Stimulated activated CD4-positive, alpha-beta T cell treated with anti-CD3 and anti-CD28 coated beads, Interleukin-4, amount 100 ng/mL, for 24 hours (primary cell): ENCODE data around the gene NR2F2.

Experiments
- DNase-seq: peaks from one replicate; pipeline ENCODE4 v3.0.0-alpha.2; 2020

NR2F2 gene

DNA sequence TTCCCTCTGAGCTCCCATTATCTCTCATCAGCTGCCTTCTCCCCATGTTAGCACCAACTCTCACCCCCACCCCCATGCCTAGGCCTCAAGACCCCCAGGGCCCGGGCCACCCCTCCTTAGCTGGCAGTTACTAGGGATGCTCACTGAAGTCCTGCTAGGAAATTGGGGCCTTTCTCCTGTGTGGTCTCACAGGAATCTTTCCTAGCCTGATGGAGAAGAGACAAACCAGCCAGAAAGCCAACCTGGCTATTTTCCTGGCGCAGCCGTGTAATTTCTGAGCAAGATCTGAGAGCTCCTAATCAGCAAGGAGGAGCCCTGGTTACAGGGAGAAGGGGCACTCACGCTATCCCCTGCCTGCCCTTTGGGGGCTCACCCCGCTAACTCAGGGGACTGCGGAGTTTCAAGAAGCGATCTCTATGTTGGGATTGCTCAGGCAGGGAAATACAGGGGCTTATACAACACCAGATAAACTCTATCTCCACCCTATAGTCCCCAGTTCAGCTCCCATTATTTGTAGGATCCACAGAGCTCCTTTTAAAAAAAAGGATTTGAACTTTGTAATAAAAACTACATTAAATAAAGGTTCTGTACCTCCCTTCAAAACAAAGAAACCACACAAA, 25.2 kb downstream of the NR2F2 start:
- no peak for DNase-seq

GRCh38 chr15:96356494-96357455, 26.3 kb downstream of the NR2F2 start:
- peak; percentile 62 for DNase-seq

- DNase-seq, result no peak
Measured at GRCh38 chr15:96358001-96358801, 27.7 kb downstream of the NR2F2 start.

DNA sequence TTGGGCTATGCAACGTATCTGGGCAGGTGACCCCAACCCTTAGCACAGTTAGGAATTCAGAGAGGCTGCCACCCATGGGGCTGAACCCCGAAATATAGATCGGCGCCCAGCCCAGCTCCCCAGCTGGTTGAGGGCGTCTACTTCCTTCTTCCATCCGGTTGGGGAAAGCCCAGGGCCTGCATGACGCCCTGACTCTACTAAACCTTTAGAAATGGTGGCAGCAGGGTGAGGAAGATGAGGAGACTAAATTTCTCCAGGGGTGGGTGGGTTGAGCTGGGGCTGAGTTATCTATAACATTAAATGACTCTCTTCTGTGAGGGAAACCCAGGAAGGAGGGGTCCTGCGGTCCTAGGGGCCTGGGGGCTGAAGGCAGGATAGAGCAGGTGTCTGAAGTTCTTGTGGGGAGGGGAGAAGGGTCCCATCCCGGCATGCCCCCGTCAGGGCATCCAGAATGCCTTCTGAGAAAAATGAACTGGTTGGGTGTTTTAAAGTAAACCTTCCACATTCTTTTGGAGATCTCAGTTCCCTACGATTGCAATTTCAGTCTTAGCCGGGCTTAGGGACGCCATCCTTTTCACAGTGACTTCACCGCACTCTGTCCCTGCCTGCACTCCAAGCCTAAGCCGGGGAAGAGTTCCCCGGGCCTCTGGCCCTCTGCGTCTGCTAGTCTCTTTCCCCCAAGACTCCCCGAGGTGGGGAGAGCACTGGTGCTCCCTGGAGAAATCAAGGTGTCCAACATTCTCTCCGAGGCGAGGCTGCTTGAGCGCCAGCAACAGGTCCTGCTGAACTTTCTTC, 28.5 kb downstream of the NR2F2 start:
- no peak for DNase-seq

DNA sequence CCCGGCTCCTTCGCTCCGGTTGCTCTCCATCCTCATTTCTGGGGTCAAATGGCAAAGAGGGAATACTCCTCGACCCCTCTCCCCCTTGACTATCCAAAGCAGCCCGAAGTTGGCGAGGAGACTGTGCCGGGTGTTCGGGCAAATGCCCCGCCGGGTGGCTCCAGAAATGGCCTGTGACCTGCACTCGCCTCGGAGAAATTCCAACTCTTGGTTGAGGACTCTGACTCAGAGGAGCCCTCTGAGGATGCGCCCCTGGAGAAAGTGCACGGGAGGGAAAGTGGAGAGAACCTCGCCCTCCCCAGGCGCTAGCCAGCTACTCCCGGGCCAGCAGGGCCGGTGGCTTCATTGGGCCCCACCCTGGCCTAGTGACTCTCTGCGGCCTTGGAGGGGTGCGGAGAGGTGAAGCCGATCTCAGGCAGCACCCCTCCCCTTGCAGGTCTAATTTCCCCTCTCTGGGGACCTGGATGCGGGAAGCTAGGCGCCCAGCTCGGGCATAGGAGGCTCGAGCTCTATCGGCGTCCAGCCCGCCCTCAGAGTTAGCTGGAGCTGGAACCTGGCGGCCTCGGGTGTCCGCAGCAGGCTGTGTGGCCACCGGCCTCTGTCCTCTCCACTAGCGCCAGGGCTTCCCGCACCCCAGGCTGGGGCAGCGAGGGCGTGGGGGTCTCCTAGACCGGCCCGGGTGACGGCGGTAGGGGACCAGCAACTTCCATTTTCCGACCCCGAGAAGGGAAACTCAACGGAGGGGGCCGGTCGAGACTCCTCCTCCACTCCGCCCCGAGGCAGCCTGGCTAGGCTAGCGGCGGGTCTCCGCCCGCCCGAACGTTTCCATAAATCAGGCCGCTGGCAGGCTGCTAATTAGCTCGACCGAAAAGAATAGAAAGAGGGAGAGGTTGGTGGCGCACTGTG, 29.4 kb downstream of the NR2F2 start:
- DNase-seq, result no peak

- DNase-seq, result no peak
Measured at GRCh38 chr15:96360581-96361308, 30.2 kb downstream of the NR2F2 start.

GRCh38 chr15:96361309-96362010, 31.0 kb downstream of the NR2F2 start:
- DNase-seq, result no peak

DNA sequence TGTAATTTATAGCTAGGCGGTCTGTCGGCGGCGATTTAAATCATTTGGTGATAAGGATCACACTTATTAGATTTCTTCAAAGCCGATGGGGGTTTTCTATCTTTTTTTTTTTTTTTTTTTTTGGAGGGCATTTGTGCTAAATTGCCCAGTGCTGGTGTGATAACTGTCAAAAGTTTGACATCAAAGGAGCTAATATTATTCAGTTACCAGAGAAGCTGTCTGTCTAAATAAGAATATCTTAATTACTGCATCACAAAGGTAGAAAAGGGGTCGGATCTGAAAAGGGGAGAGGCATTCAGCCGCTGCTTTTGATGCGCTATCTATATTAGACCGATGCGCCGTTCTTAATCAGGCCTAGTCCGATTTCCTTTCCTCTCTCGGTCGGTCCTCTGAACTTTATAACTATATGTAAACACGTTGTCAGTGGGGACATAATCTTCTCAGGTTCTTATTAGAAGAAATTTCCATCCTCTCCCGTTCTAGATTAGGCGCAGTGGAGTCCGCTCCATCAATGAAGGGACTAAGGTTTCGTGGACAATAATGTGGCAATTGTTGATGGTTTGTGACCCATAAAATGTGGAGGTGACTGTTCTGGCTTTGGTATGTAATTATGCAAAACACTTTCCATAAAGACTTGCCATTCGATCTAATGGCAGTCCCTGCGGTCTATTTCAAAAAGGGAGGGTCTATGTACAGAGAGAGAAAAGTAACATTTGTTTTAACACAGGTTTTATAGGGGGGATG, 31.7 kb downstream of the NR2F2 start:
- no peak for DNase-seq

GRCh38 chr15:96362755-96363651, 32.5 kb downstream of the NR2F2 start:
- no peak for DNase-seq

GRCh38 chr15:96363707-96364106, 33.2 kb downstream of the NR2F2 start:
- no peak for DNase-seq

DNA sequence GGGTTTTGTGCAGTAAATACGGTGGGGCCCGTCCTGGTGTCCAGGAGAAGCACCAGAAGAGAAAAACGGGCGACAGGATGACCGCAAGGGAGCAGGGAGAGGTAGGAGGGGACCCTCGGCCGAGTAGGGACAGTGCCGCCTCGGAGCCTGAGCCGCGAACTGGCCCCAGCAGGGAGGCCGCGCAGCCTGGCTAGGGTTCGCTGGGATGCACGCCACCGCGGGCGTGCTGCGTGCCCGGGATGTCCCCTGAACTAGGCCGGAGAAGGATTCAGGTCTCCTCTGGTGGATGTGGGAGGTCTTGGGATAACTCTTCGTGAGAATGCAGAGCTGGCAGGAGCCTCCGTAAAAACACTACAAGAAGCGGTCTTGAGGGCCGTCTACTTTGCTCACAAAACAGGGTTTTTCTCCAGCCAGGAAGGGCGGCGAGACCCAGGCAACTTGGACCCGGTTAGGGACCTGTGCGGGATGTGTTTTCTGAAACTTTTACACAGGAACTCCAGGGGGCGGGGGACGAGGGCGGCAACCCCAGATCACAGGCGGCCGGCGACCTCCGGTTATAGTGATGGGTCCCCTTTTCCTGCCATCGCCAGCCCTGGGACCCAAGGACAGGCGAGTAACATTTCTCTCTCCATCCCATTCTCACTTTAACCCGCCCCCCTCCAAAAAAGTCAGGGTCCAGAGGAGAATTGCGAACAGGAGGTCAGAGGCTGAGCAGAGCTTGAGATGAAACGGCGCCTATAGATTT, 35.5 kb downstream of the NR2F2 start:
- DNase-seq, result no peak

DNA sequence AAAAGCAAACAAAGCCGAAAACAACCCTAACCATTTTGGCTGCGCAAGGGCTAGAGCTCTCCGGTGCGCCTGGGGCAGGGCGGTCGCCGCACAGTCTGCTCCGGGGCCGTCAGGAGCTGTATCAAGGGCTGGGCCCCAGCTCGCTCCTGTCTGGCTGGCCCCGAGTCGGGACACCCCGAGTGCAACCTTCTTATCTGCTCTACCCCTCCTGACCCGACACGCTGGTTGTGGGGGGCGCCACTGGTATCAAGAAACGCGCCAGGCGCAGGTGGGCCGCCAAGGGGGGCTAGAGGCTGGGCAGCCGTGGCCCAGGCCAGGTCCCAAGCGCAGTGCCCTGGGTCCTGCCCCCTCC, 36.0 kb downstream of the NR2F2 start:
- DNase-seq, result no peak

DNA sequence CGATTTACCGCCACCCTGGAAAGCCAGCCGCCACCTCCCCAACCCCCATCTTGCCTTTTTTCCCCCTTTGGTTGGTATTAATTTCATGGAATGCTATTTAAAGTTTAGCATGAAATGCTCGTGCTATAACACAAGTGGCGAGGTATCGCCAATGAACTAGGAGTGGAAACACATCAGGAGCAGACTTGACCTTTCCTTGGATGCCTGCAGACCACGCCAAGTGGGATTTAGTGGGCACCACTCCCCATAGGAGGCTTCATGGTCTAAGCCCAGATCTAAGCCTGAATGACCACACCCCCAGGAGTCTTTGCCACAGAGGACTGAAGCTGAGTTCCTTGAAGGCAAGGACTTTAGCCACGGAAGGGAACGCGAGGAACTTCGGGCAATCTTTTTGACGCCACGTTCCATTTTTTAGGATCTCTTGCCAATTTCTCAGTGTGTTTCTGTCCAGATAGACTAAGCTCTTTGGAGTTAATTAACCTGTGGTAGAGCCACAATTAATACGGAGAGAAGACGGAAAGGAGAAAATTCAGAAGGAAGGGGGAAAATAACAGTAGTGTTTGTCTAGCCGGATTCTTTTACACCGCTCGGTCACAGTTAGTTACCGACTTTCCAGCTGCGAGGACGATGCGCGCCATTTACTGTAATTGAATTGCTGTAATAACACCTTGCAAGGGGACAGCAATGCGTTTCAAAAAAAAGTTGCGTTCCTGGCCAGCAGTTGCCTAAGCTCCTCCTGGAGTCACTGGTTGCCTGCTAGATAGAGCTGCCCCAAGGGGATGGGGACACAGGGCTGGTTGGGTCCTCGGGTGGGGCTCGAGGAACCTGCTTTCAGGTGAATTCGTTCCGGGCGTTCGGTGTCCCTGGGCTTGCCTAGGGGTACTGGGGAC, 37.1 kb downstream of the NR2F2 start:
- DNase-seq, result no peak

DNA sequence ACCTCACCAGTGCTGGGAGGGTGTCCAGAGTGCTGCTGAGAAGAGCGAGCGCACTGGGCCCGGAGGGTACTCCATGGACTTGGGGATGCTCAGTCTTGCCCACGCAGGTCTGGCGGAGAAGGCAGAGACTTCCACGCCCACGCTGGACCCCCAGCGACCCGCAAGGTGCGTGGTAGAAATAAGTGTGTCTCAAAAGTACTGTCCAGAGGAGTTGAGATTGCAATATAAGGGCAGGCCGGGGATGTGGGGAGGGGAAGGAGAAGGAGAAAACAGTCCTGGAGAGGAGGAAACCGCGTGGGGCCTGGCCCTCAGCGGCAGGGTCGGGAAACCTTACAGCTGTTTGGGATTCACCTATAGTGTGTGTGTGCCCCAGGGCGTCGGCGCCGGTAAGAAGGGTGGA, 38.9 kb downstream of the NR2F2 start:
- no peak for DNase-seq

DNA sequence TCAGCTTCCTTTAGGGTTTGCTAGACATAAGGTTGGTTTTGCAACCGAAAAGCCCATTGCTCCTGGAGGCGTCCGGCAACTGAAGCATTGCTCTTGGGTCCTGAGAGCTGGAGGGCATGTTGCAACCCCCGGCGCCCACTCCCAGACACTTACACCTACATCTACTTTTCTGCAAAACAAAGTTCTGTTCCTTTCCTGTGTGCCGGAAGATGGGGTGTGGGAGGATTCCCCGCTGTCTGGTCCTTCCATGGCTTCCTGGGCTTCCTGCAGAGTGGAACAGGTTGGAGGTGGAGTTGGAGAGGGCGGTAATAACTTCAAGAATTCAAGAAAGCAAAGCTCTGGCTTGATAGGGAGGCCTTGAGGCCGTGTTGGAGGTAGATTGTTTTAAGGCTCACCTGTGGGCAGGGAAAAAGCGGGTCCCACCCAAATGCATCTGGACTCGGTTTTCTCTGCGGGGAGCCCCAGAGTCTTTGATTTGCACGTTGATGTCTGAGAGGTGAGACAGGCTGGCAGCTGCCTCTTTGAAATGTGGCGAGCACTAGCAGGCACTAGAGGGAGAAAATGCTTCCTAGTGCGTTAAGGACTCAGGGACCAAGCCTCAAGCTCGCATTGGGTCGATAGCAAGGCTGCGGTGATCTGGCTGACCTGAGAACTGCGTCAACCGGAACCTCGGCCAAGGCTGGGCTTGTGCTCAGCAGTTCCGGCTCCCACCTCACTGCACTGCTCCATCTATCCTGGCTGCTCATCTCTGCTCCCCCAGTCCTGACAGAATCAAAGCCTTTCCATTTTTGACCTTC, 39.5 kb downstream of the NR2F2 start:
- no peak for DNase-seq

DNA sequence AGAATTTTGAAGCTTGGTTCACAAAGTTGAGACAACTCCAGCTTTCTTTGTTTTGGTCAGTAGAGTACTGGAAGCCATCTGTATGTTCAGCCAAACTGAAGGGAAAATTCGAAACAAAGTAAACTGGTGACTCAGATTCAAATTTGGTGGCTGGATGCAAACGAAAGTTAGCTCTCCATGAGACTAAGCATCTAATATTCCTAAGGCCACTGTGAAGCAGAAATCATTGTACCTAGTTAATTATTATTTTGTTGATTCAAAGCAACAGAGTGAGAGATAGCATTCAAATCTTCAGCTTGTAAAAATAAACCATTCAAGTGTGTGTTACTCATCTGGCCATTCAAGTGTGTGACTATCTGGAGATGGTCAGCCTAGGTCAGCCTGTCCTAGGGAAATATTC, 42.1 kb downstream of the NR2F2 start:
- DNase-seq, result no peak
